SK-N-SH (cell line): ENCODE measurements around the gene ZNF25. TPM values are rescaled to one million over a fixed set of nuclear protein-coding genes. Genes with fewer than 3 reads are reported as not detected.
A peak's percentile ranks its signal among the peaks of the same experiment; 100 is the strongest.

Source experiments
- CTCF ChIA-PET: fragments of 300-600, 350-600 bp; formaldehyde crosslinking; extraction: SDS; loops from one replicate; lab custom pipeline; 2021; lab: Yijun Ruan, JAX
- POLR2A ChIA-PET: fragments of 350-600 bp; sonication (Branson Sonifier 250); formaldehyde crosslinking; extraction: SDS; loops from one replicate; lab custom pipeline; 2020; ENCODE audit warnings: antibody characterized with exemption, inconsistent platforms; lab: Yijun Ruan, JAX
- DNase-seq: peaks from one replicate; pipeline ENCODE4 v3.0.0; 2012
- H2AFZ ChIP-seq: fragments of 200-600 bp; sonication (generic); 2 replicates; pipeline ENCODE4 v1.8.1; 2016; ENCODE audit warnings: antibody characterized with exemption, mild to moderate bottlenecking, low read depth
- H3F3A ChIP-seq: fragments of 200-600 bp; sonication (generic); replicated peaks from 2 replicates; pipeline ENCODE3; 2016; ENCODE audit warnings: antibody characterized with exemption, mild to moderate bottlenecking; ENCODE audit not compliant: insufficient read depth
- H3K27ac ChIP-seq, 2 experiments: fragments of 200-500 bp in 1 of 2; fragments of 200-600 bp in 1 of 2; sonication (Bioruptor generic) in 1 of 2; sonication (generic), shearing (Covaris generic) in 1 of 2; 2 replicates each; pipeline versions ENCODE4 v1.5.1 to v1.6.1; 2014 to 2016; ENCODE audit warnings: low read depth in 2 of 2, inconsistent platforms in 1 of 2, low read length in 1 of 2, mild to moderate bottlenecking in 1 of 2, mixed read lengths in 1 of 2
- H3K27me3 ChIP-seq: fragments of 200-600 bp; sonication (generic), shearing (Covaris generic); 2 replicates; pipeline ENCODE4 v1.6.1; 2016; ENCODE audit warnings: mixed run types; ENCODE audit not compliant: insufficient read depth
- H3K36me3 ChIP-seq, 2 experiments: fragments of 200-500 bp in 1 of 2; fragments of 200-600 bp in 1 of 2; sonication (Bioruptor generic) in 1 of 2; sonication (generic) in 1 of 2; replicated peaks in 1 of 2; 2 replicates each; pipeline versions ENCODE3 to v1.5.1; 2014 to 2016; ENCODE audit warnings: low read length in 1 of 2, mild to moderate bottlenecking in 1 of 2; ENCODE audit not compliant: insufficient read depth in 2 of 2, control insufficient read depth in 1 of 2
- H3K4me1 ChIP-seq, 2 experiments: fragments of 200-500 bp in 1 of 2; fragments of 200-600 bp in 1 of 2; sonication (Bioruptor generic) in 1 of 2; sonication (generic), shearing (Covaris generic) in 1 of 2; 2 replicates each; pipeline versions ENCODE4 v1.5.1 to v1.6.1; 2014 to 2016; ENCODE audit warnings: low read depth in 1 of 2, low read length in 1 of 2, mixed run types in 1 of 2; ENCODE audit not compliant: insufficient read depth in 2 of 2, control insufficient read depth in 1 of 2
- H3K4me2 ChIP-seq: fragments of 200-600 bp; sonication (generic), shearing (Covaris generic); 2 replicates; pipeline ENCODE4 v1.6.1; 2017; ENCODE audit warnings: mixed run types
- H3K4me3 ChIP-seq, 2 experiments: fragments of 200-500 bp in 1 of 2; fragments of 200-600 bp in 1 of 2; sonication (Bioruptor generic) in 1 of 2; sonication (generic), shearing (Covaris generic) in 1 of 2; 2 replicates each; pipeline versions ENCODE4 v1.5.1 to v1.8.1; 2014 to 2016; ENCODE audit warnings: low read depth in 2 of 2, inconsistent platforms in 1 of 2, low read length in 1 of 2, mild to moderate bottlenecking in 1 of 2, mixed read lengths in 1 of 2, moderate library complexity in 1 of 2
- H3K79me2 ChIP-seq: fragments of 200-600 bp; sonication (generic); 2 replicates; pipeline ENCODE4 v1.8.1; 2017; ENCODE audit warnings: mild to moderate bottlenecking; ENCODE audit not compliant: insufficient read depth
- H3K9ac ChIP-seq: fragments of 200-600 bp; sonication (generic); 2 replicates; pipeline ENCODE4 v1.6.1; 2017; ENCODE audit warnings: mixed run types
- H3K9me2 ChIP-seq: fragments of 200-600 bp; sonication (generic); 2 replicates; pipeline ENCODE4 v1.6.1; 2017; ENCODE audit warnings: mixed run types
- H3K9me3 ChIP-seq: fragments of 200-600 bp; sonication (generic); 2 replicates; pipeline ENCODE4 v1.6.1; 2017; ENCODE audit warnings: mixed run types, mild to moderate bottlenecking, moderate library complexity
- H4K20me1 ChIP-seq: fragments of 200-600 bp; sonication (generic); 2 replicates; pipeline ENCODE4 v1.6.1; 2017; ENCODE audit warnings: mild to moderate bottlenecking, mixed run types; ENCODE audit not compliant: insufficient read depth
- FOSL2 ChIP-seq: IDR thresholded peaks from 2 replicates; pipeline ENCODE4 v1.4.0; 2012; ENCODE audit warnings: low read depth, mild to moderate bottlenecking, moderate library complexity, borderline replicate concordance
- FOXJ3 ChIP-seq: sonication (generic); formaldehyde crosslinking; IDR thresholded peaks from 2 replicates; pipeline ENCODE4 v1.5.1; 2020; ENCODE audit warnings: mild to moderate bottlenecking, missing genetic modification reagents
- GABPA ChIP-seq: IDR thresholded peaks from 2 replicates; pipeline ENCODE4 v1.4.0; 2012; ENCODE audit warnings: low read depth, mild to moderate bottlenecking
- GATA2 ChIP-seq: sonication (generic); formaldehyde crosslinking; IDR thresholded peaks from 2 replicates; pipeline ENCODE4 v1.5.0; 2020; ENCODE audit warnings: mild to moderate bottlenecking, missing genetic modification reagents
- JUND ChIP-seq: IDR thresholded peaks from 2 replicates; pipeline ENCODE4 v1.4.0; 2012
- MEF2A ChIP-seq: IDR thresholded peaks from 2 replicates; pipeline ENCODE4 v1.4.0; 2012; ENCODE audit warnings: low read depth, borderline replicate concordance
- MXI1 ChIP-seq: IDR thresholded peaks from 2 replicates; pipeline ENCODE4 v1.6.1; 2012; ENCODE audit warnings: mild to moderate bottlenecking, low read depth, low read length, improper control_type of control experiment
- NFIC ChIP-seq: IDR thresholded peaks from 2 replicates; pipeline ENCODE4 v1.4.0; 2012; ENCODE audit warnings: borderline replicate concordance
- RAD21 ChIP-seq: IDR thresholded peaks from 2 replicates; pipeline ENCODE4 v1.6.1; 2012; ENCODE audit warnings: mild to moderate bottlenecking, low read length
- RFX5 ChIP-seq: IDR thresholded peaks from 2 replicates; pipeline ENCODE4 v1.6.1; 2012; ENCODE audit warnings: mild to moderate bottlenecking, improper control_type of control experiment, low read length
- RXRA ChIP-seq: IDR thresholded peaks from 2 replicates; pipeline ENCODE4 v1.4.0; 2012; ENCODE audit warnings: low read depth, mild to moderate bottlenecking, borderline replicate concordance
- SIN3A ChIP-seq: IDR thresholded peaks from 2 replicates; pipeline ENCODE4 v1.6.1; 2012; ENCODE audit warnings: low read depth, mild to moderate bottlenecking, low read length, moderate library complexity, borderline replicate concordance
- TAF1 ChIP-seq: IDR thresholded peaks from 2 replicates; pipeline ENCODE4 v1.6.1; 2012; ENCODE audit warnings: low read depth, mild to moderate bottlenecking, low read length, moderate library complexity, borderline replicate concordance
- TCF12 ChIP-seq: IDR thresholded peaks from 2 replicates; pipeline ENCODE4 v1.4.0; 2012
- YY1 ChIP-seq: IDR thresholded peaks from 2 replicates; pipeline ENCODE4 v1.4.0; 2012; ENCODE audit warnings: low read depth, mild to moderate bottlenecking
- WGBS: methylation state at CpG from one replicate; pipeline ENCODE4 v1.1.6; 2017; ENCODE audit warnings: low lambda C conversion rate; 5-methylcytosine and 5-hydroxymethylcytosine counted together
- polyA plus RNA-seq, 3 experiments: library from polyadenylated mRNA; depleted of rRNA; stranded (reverse); fragments of >200 nt; gene quantifications; 2 replicates each; pipeline ENCODE4 v1.2.3, GENCODE V29; 2012
- TF ChIP-seq, protein P1 (sequence below): fragments of 200-600 bp; sonication (generic); IDR thresholded peaks from 2 replicates; pipeline ENCODE4 v1.6.1; 2017; ENCODE audit warnings: antibody characterized with exemption, mild to moderate bottlenecking, moderate library complexity
- TF ChIP-seq, protein P2 (sequence below): IDR thresholded peaks from 2 replicates; pipeline ENCODE4 v1.6.1; 2012; ENCODE audit warnings: mild to moderate bottlenecking, low read depth, low read length, moderate library complexity
- TF ChIP-seq, protein P3 (sequence below): IDR thresholded peaks from 2 replicates; pipeline ENCODE4 v1.4.0; 2012; ENCODE audit warnings: low read depth, borderline replicate concordance

Gene ZNF25
- polyA plus RNA-seq, 1 of the 3 experiments (the other 2 are of a cell fraction), result 3.6 TPM

DNA sequence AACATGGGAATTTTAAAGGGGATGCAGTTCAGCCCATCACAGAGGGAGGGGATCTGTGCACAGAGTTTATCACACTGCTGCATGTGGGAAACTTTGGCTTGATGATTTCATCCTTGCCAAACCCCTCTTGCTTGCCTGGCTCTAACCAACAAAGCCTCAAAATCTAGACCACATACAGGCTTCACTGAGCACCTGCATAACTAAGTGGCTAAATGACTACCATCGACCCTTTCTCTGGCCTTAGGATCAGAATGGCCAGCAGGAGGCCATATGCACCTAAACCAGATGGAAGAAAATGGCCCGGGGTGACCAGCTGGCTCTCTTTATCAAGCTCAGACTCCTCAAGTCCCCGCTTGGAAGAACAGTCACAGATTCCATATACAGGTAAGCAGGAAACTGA, 15.6 kb upstream of the ZNF25 start:
- no peak overlapping the region for H2AFZ ChIP-seq
- peak; percentile 8 for DNase-seq
- CTCF ChIA-PET, result interaction anchor here (0.7 to 1.1 kb wide), 3 partner anchors 9 to 15 kb away, joined by 3 to 4 read pairs (median 3); no protein-coding TSS in a partner anchor
- no peak overlapping the region for H3K4me3 ChIP-seq
- H3K36me3 ChIP-seq, result no peaks in the 10 kb centered on the region
- POLR2A ChIA-PET, result no interaction called here
- H3K9me3 ChIP-seq, result no peaks in the 10 kb centered on the region
- H3K27ac ChIP-seq, result no peak overlapping the region
- no peak overlapping the region for H3K9ac ChIP-seq
- H3K4me1 ChIP-seq, result no peaks in the 10 kb centered on the region
- H3K27me3 ChIP-seq, result no peaks in the 10 kb centered on the region
- no peaks in the 10 kb centered on the region for H3F3A ChIP-seq
- H3K4me2 ChIP-seq, result no peak overlapping the region
- H4K20me1 ChIP-seq, result no peaks in the 10 kb centered on the region
- 3% methylated on average over 3 of the region's 3 CpGs for WGBS
- no peaks in the 10 kb centered on the region for H3K9me2 ChIP-seq
- no peaks in the 10 kb centered on the region for H3K79me2 ChIP-seq
- TF ChIP-seq YY1, result no peak
- TF ChIP-seq, protein P1, sequence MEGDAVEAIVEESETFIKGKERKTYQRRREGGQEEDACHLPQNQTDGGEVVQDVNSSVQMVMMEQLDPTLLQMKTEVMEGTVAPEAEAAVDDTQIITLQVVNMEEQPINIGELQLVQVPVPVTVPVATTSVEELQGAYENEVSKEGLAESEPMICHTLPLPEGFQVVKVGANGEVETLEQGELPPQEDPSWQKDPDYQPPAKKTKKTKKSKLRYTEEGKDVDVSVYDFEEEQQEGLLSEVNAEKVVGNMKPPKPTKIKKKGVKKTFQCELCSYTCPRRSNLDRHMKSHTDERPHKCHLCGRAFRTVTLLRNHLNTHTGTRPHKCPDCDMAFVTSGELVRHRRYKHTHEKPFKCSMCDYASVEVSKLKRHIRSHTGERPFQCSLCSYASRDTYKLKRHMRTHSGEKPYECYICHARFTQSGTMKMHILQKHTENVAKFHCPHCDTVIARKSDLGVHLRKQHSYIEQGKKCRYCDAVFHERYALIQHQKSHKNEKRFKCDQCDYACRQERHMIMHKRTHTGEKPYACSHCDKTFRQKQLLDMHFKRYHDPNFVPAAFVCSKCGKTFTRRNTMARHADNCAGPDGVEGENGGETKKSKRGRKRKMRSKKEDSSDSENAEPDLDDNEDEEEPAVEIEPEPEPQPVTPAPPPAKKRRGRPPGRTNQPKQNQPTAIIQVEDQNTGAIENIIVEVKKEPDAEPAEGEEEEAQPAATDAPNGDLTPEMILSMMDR, result peak; percentile 14; the same call in 1 of the 2 replicates

DNA sequence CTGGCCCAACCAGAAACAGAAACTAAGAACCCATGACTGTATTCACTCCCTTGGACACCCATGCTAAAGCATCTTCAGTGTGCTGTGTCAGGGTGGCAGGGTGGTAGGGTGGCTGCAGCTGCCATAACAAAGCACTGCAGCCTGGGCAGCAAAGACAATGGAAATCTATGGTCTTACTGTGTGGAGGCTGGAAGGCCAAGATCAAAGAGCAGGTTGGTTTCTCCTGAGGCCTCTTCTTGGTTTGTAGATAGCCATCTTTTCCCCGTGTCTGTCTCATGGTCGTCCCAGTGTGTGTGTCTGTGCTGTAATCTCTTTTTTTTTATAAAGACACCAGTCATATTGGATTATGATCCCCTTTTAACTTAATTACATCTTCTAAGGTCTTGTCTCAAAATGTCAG, 15.2 kb upstream of the ZNF25 start:
- Histone ChIP-seq H3K9me2 (no peaks in the 10 kb centered on the region), H3K9me3 (no peaks in the 10 kb centered on the region), H3K27me3 (no peaks in the 10 kb centered on the region), H3K4me3 (no peak overlapping the region), H3K27ac (no peak overlapping the region), H2AFZ (no peak overlapping the region), H4K20me1 (no peaks in the 10 kb centered on the region), H3K36me3 (no peaks in the 10 kb centered on the region), H3K79me2 (no peaks in the 10 kb centered on the region), H3F3A (no peaks in the 10 kb centered on the region), H3K4me2 (no peak overlapping the region), H3K4me1 (no peaks in the 10 kb centered on the region), H3K9ac (no peak overlapping the region)
- DNase-seq, result no peak
- ChIA-PET CTCF (interaction anchor here (1.1 kb wide), 1 partner anchor 15 kb away, joined by 3 read pairs; no protein-coding TSS in a partner anchor), POLR2A (no interaction called here)
- 13% methylated on average over 2 of the region's 2 CpGs for WGBS
- TF ChIP-seq TAF1 (no peak), MXI1 (no peak), RFX5 (no peak), RAD21 (no peak), SIN3A (no peak), RXRA (no peak), FOSL2 (no peak), NFIC (no peak), JUND (no peak), FOXJ3 (CRISPR knock-in tag) (no peak), MEF2A (no peak), GATA2 (CRISPR knock-in tag) (no peak), GABPA (no peak), TCF12 (no peak)
- TF ChIP-seq, protein P2, sequence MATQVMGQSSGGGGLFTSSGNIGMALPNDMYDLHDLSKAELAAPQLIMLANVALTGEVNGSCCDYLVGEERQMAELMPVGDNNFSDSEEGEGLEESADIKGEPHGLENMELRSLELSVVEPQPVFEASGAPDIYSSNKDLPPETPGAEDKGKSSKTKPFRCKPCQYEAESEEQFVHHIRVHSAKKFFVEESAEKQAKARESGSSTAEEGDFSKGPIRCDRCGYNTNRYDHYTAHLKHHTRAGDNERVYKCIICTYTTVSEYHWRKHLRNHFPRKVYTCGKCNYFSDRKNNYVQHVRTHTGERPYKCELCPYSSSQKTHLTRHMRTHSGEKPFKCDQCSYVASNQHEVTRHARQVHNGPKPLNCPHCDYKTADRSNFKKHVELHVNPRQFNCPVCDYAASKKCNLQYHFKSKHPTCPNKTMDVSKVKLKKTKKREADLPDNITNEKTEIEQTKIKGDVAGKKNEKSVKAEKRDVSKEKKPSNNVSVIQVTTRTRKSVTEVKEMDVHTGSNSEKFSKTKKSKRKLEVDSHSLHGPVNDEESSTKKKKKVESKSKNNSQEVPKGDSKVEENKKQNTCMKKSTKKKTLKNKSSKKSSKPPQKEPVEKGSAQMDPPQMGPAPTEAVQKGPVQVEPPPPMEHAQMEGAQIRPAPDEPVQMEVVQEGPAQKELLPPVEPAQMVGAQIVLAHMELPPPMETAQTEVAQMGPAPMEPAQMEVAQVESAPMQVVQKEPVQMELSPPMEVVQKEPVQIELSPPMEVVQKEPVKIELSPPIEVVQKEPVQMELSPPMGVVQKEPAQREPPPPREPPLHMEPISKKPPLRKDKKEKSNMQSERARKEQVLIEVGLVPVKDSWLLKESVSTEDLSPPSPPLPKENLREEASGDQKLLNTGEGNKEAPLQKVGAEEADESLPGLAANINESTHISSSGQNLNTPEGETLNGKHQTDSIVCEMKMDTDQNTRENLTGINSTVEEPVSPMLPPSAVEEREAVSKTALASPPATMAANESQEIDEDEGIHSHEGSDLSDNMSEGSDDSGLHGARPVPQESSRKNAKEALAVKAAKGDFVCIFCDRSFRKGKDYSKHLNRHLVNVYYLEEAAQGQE, result no peak
- TF ChIP-seq, protein P1, result no peak
- TF ChIP-seq, protein P3, sequence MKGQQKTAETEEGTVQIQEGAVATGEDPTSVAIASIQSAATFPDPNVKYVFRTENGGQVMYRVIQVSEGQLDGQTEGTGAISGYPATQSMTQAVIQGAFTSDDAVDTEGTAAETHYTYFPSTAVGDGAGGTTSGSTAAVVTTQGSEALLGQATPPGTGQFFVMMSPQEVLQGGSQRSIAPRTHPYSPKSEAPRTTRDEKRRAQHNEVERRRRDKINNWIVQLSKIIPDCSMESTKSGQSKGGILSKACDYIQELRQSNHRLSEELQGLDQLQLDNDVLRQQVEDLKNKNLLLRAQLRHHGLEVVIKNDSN, result no peak
